ENCODE results near the gene EARS2.

DNA sequence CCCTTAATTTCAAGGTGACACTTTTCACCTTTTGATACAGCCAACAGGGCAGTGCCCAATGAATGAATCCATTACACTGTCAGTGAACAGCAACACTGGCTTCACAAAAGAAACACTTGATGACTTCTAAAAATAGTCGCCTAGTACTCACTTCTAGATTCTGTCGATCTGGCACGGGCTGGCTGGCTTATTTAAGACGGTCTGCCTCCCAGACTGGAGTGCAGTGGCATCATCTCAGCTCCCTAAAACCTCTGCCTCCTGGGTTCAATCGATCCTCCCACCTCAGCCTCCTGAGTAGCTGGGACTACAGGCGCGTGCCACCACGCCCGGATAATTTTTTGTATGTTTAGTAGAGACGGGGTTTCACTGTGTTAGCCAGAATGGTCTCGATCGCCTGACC lies 37.0 kb upstream of the EARS2 start:
- TF ChIP-seq CTCF (IDR thresholded peaks at IDR 0.05; ENCODE audit: low read length) (no peak), EZH2 (IDR thresholded peaks at IDR 0.05; ENCODE audit: borderline replicate concordance, low read length) (no peak)

All from OCI-LY1 (cell line).